Ramos (cell line): Measurements from ENCODE around the gene PLCD1.

ENCODE experiments used
- in situ Hi-C: fragments of 300-500 bp; cut with MboI; formaldehyde crosslinking; loops from one replicate; pipeline ENCODE4 v1.14.3; 2022; ENCODE audit warnings: low sequenced_read_pairs; ENCODE audit not compliant: unreplicated experiment

PLCD1 gene

DNA sequence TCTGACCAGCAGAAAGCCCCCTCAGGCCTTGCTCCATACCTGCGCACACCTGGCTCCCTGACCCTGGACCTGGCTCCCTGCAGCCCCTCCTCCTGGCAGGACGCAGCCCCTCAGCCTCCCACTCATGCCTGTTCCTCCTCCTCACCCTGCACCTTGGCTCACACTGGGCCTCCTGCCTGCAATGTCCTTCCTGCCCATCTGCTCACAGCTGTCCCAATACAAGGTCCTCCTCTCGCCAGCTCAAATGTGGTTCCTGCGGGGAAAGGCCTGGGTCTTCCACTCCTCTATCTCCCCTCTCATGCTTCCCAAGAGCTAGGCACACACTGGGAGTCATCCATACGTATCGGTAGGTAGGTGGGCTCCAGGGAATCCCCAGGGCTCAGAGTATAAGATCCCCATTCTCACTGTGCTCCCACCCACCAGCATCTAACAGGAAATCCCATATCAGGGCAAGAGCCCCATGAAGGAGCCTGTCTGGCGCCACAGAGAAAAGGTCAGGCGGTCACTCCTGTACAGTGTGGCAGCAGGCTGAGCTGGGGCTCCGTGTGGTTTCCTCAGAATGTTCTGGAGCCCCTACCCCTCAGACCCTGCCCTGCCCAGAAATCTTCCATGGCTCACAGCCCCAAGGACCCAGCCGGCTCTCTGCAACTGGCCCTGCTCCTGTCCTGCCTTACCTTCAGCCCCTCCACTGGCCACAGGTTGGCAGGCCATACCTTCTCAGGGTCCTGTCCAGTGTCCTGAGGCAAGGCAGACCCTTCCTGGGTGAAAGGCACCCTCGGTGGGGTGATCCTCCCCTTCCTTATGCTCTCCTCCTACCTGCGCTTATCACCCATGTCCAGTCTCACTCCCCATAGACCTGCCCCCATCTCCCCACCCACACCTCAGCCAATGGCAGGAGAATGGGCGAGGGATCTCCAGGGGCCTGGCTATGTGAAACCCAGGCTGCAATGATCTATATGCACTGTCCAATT is 10.9 kb downstream of the PLCD1 start:
- in situ Hi-C loops, result no loop called here

DNA sequence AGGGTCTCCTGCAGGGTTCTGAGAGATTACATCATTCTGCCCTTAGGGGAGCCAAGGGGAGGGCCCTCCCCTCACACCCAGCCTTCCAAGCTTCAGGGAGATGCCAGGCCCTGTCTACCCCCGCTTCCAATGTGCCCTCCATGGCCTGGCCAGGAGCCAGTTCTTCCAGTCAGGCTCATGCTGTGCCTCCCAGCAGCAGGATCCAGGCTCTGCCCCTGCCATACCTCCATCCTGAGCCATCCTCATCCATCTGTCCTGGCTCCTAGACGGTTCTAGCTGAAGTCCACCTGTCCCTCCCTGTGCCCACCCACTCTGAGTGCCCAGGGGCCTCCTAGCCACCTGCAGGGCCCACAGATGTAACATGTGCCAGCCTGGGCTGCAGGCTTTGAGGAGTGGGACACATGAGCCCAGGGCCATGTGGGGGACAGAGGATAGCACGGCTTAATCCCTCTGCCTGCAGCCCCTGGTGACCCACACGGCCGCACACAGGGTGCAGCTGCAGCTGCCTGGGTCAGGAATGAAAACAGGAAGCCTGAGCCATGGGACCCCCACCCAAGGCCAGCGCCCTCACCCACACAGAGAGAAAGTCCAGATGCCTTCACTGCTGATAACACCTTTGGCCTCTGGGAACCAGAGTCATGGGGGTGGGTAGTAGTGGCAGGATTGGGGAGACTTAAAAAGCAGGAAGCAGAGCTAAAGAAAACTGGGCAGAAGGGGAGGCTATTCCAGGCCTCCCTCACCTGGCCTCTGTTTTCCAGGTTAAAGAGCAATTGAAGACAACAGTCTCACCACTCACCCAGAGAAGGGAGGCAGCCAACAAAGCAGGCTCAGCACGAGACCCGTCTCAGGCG is 11.8 kb downstream of the PLCD1 start:
- in situ Hi-C loops, result no loop called here

DNA sequence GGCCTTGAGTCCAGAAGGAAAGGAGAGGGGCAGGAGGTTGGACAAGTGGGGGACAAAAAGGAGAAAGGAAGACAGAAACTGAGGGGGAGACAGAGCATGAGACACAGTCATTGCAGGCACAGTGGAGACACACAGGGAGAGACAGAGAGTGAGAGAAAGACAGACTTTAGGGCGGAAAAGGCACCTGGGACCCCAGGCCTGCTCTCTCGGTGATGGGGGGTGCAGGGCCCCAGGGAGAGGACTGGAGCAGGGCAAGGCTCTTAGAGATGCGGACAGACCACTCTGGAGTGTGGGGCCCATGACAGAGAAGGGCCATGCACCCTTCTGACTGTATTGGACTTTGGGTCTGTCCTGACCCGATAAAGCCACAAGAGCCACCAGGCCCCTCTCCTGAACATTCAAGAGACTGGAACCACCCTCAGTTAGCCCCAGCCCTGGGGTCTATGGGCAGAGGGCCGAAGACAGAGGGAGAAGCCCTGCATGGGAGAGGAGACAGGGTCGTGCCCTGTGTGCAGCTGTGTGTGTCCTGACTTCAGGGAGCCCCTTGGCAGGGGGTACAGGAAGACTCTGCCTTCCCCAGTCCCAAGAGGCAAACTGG is 12.5 kb downstream of the PLCD1 start:
- in situ Hi-C loops, result no loop called here

DNA sequence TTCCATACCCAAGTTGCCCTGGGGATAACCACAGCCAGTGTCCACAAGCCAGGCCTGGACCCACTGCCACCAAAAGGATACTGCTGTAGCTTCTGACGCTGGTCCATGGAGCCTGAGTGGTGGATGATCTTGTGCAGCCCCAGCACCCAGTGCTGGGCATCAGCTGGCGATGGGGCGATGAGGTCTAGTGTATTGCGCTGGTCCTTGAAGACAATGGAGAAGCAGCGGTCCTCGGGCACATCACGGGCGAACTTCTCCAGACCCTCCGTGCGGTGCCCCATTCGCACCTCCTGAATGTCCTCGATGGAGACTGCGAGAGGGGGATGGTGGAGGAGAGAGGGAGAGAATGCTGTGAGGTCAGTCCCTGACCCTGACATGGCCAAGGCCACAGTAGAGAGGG is 13.0 kb downstream of the PLCD1 start:
- in situ Hi-C loops, result no loop called here

- in situ Hi-C loops, result no loop called here
These were observed 13.5 kb downstream of the PLCD1 start for GRCh38 chr3:38015984-38016383.

GRCh38 chr3:38015485-38015884 is 14.0 kb downstream of the PLCD1 start:
- in situ Hi-C loops, result no loop called here

GRCh38 chr3:38011111-38011510 is 18.3 kb downstream of the PLCD1 start:
- in situ Hi-C loops, result no loop called here

DNA sequence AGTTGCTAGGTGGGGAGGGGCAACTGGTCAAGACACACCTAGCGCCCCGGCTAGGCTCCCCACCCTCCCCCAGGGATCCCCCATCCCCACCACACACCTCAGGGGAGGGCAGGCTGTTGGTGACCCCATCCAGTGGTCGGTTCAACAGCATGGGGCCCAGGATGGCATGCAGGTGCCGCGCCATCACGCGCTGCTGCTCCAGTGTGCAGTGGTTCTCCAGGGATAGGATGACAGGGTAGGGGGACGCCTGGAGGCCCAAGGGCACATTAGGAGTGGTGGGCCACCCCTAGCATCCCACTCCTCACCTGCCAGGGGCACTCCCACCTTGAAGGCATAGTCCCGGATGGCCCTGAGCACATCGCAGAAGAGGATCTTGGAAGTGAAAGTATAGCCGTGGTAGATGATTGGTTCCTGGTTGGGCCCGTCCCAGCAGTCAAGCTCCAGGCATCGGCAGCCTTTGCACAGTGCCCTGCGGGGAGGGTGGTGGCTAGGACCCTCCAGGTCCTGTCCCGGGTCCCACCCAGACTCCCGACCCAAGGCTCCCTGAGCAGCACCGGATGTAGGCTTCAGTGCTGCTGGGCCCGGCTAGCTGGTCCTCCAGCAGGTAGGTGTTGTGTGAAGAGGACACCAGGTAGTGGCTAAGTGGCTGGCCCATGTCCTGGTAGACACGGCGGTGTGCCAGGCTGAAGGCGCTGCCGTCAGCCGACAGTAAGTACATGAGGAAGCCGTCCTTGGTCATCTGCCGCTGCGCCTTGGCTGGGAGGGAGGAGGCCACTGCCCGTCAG is 19.4 kb downstream of the PLCD1 start:
- in situ Hi-C loops, result no loop called here

GRCh38 chr3:38008971-38009580 is 20.4 kb downstream of the PLCD1 start:
- in situ Hi-C loops, result no loop called here

- in situ Hi-C loops, result no loop called here
These were observed 21.2 kb downstream of the PLCD1 start for GRCh38 chr3:38008191-38008701.

- in situ Hi-C loops, result no loop called here
These were observed 21.7 kb downstream of the PLCD1 start for GRCh38 chr3:38007754-38008090.

DNA sequence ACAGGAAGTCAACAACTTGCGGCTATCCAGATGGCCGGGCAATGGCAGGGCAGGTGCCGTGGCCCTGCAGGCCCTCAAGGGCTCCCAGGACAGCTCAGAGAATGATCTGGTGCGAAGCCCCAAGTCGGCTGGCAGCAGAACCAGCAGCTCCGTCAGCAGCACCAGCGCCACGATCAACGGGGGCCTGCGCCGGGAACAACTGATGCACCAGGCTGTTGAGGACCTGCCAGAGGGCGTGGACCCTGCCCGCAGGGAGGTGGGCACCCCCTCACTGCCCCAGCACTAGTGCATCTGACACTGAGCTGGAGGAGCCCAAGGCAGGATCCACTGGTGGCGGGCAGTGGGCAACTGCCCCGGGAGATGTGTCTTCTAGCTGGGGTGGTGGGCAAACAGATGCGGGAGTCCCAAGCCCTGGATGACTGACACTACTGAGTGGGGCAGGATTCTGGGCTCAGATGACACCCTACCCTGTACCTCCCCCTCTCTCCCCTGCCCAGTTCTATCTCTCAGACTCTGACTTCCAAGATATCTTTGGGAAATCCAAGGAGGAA is 22.9 kb downstream of the PLCD1 start:
- in situ Hi-C loops, result no loop called here

DNA sequence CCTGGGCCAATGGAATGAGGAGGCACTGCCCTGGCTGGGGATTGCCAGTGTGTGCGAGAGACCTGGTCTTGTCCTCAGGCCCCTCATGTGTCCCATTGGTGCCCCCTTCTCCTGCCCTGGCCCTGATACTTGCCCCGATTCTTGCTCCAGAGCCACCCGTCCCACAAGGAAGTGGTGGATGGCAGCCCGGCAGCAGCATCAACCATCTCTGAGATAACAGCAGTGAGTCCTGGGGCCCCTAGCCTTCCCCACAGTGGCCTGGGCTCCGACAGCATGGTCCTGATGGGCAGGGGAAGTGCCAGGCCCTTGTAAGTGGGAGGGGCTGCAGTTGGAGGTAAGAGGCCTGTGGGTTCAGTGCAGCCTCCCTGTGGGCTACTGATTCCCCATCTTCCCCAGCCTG is 23.4 kb downstream of the PLCD1 start:
- in situ Hi-C loops, result no loop called here

- in situ Hi-C loops, result no loop called here
These were observed 24.1 kb downstream of the PLCD1 start for GRCh38 chr3:38005076-38006020.

DNA sequence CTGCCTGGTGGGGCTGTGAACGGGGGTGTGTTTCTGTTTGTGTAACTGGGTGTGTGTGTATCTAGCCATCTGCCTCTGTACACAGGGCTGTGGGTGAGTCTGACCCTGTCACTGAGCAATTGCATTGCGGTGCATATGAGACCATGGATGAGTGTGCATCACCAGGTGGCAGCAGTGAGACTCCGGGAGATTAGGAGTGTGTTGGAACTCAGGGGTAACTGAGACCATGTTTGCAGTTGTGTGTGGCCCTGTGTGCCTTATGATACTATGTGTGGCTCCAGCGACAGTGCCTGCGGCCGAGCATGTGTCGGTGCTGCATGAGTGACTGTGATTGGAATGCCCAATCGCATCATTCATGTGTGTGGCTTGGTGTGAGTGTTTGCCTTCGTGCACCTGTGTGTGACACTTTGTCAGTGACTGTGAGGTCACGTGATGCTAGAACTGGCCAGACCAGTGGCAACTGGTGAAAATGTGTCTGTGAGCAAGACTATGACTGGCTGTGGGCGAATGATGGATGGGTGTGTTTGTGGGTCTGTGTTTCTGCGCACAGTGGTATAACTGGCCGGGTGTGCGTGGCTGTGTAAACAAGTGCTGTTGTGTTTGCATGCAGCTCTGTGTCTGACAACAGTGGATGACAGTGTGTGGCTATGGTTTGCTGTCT is 24.9 kb downstream of the PLCD1 start:
- in situ Hi-C loops, result no loop called here

DNA sequence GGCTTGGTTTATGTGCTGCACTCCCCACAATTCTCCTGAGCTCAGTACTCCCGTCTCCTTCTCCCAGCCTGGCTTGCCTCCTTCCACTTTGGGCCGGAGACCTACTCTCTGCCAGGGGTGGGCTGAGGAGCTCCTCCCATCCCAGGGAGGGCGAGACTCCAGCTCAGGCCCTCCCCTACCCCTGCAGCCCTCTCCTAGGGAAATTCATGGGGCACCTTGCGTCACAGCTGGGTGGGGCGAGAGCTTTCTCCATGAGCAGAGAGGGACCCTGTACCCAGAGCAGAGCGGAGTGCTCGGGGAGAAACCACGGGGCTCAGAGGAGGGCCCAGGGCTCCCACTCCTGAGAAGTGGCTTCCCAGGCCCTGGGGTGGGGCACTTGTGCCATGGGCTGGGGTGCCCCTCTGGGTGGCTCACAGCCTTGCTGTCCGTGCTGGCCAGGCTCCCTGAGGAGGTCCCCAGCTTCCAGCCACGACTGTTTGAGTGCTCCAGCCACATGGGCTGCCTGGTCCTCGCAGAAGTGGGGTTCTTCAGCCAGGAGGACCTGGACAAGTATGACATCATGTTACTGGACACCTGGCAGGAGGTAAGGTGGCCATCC is 25.5 kb downstream of the PLCD1 start:
- in situ Hi-C loops, result no loop called here

- in situ Hi-C loops, result no loop called here
These were observed 26.0 kb downstream of the PLCD1 start for GRCh38 chr3:38003371-38003816.
